GM19351 (cell line): ENCODE data around the gene FRMD7.

ENCODE experiments used
- ATAC-seq: cut with Tn5 transposase; IDR thresholded peaks from one replicate; pipeline ENCODE4 v1.9.1; 2021; ENCODE audit warnings: mild to moderate bottlenecking, moderate library complexity; ENCODE audit not compliant: unreplicated experiment

FRMD7 gene

DNA sequence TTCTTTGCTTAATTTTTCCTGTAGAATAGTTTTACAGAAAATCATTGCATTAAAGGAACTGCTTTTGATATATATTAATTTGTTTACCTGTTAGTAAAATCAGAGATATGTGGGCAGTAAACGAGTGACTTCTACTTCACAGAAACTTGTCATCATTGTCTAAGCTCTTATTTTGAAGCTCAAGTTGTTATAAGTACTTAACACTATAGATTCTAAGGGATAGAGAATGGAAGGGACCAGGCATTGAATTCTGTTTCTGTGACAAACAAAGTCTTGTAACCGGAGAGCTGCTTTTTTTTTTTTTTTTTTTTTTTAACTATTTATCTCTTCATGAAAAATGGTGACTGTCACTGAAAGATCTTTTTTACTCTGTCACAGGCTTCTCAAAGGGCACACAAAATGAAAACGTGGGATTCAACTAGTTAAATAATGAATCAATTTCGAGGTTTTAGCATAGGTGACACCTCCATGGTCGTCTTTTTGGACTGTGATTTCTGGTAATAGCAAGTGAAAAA lies 90.3 kb downstream of the FRMD7 start:
- no peak for ATAC-seq

DNA sequence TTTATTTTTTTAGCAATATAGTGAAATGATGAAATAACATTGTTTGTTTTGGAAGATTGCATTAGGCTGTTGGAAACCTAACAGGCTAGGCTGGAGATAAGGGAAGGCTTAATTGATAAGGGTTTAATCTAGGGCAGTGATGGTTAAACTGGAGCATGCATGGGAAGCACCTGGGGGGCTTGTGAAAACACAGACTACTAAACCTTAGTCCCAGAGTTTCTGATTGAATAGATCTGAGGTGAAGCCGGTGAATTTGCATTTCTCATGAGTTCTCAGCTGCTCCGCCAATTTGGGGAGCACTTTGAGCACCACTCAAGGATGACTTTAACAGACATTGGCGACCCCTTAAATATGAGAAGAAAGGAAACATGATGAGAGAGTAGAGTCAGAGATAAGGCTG lies 93.2 kb downstream of the FRMD7 start:
- ATAC-seq, result peak; percentile 51

DNA sequence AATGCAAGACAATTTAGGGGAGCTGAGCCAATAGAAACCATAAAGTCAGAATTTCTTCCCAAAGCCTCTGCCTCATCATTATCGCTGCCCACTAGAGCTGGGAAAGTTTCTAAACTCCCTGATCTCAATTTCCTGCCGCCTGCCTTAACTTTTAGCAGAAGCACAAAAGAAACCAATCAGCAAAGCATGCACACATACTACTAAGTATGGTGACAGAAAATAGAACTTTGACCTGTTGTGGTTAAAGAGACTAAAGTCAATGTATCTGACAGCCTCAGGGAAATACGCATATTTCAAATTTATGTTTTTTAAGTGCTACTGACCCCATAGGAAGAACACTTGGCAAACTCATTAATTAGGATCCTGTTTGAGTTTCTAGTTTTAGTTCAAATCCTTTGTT lies 94.7 kb downstream of the FRMD7 start:
- ATAC-seq, result peak; percentile 61

DNA sequence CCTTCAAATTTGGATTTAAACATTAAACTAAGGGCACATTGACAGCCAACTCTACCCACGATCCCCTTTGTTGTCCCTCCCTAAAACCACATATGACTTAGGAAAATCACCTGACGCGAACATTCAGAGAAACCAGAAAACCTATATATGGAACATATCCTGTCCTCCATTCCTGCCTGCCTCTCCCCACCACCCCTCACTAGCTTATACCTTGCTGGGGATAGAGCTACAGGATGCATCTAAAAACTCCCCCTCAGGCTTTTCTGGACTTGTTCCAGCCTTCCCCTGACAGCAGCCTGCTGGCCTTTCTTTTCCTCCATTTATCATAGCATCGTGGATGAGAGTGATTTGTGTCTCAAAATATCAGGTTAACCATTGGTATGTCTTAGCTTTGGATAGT lies 96.0 kb downstream of the FRMD7 start:
- ATAC-seq, result no peak

DNA sequence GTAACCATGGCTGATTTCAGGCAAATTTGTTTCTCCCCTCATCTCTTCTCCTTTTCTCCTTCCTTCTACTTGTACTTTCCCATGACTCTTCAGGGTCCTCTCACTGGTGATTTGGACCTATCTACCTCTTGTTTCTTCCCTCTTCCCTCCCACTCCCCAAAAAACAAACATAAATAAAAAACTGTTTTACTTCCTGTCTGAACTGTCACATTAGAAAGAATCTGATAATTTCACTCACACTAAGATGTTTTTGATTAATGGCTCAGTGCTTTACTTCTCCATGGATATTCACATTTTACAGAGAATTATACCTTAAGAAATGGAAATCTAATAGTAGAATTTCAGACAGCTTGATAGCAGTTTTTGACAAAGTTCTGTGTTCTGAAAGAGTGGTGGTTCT lies 97.6 kb downstream of the FRMD7 start:
- ATAC-seq, result no peak
